ENCODE measurements around the gene CACNA1D.

DNA sequence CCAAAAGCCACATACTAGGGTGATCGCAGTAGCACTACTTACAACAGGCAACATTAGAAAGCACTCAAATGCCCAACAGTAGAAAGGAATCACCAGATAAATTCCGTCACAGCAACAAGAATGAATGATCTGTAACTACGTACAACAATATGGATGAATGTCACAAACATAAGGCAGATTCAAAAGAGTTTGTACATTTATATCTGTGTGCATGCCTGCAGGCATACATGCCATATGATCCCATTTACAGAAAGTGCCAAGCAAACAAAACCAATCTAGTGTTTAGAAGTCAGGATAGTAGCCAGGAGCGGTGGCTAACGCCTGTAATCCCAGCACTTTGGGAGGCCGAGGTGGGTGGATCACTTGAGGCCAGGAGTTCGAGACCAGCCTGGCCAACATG is 355.5 kb downstream of the CACNA1D start:
- TF ChIP-seq, protein P1, sequence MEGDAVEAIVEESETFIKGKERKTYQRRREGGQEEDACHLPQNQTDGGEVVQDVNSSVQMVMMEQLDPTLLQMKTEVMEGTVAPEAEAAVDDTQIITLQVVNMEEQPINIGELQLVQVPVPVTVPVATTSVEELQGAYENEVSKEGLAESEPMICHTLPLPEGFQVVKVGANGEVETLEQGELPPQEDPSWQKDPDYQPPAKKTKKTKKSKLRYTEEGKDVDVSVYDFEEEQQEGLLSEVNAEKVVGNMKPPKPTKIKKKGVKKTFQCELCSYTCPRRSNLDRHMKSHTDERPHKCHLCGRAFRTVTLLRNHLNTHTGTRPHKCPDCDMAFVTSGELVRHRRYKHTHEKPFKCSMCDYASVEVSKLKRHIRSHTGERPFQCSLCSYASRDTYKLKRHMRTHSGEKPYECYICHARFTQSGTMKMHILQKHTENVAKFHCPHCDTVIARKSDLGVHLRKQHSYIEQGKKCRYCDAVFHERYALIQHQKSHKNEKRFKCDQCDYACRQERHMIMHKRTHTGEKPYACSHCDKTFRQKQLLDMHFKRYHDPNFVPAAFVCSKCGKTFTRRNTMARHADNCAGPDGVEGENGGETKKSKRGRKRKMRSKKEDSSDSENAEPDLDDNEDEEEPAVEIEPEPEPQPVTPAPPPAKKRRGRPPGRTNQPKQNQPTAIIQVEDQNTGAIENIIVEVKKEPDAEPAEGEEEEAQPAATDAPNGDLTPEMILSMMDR (IDR thresholded peaks at IDR 0.05): no peak
- no peak for TF ChIP-seq ZFX (IDR thresholded peaks at IDR 0.05; ENCODE audit: borderline replicate concordance)
